Mucosa of descending colon (tissue), 3 donors: ENCODE measurements around the gene PGPEP1. TPM values are rescaled to one million over a fixed set of nuclear protein-coding genes. Genes with fewer than 3 reads are reported as not detected.

Source experiments
- ATAC-seq: fragments of 200-7000 bp; cut with Tn5 transposase; one replicate; pipeline ENCODE4 v1.9.1; 2020; ENCODE audit warnings: mild to moderate bottlenecking, moderate library complexity
- DNase-seq, 3 donors: peaks; one replicate each; pipeline ENCODE4 v3.0.0-alpha.2; 2020
- H3K36me3 ChIP-seq: fragments of 200-600 bp; one replicate; pipeline ENCODE4 v1.8.0; 2021; ENCODE audit warnings: low read depth, mild to moderate bottlenecking
- H3K4me1 ChIP-seq: fragments of 200-600 bp; one replicate; pipeline ENCODE4 v1.8.0; 2021; ENCODE audit warnings: low read depth, mild to moderate bottlenecking
- H3K4me3 ChIP-seq: fragments of 200-600 bp; one replicate; pipeline ENCODE4 v1.8.0; 2021; ENCODE audit warnings: mild to moderate bottlenecking
- H3K9me3 ChIP-seq: fragments of 200-600 bp; one replicate; pipeline ENCODE4 v1.8.0; 2021; ENCODE audit warnings: mild to moderate bottlenecking
- intact Hi-C, 2 donors: fragments of 100-400 bp; cut with DNase I in 1 of 2; cut with micrococcal nuclease in 1 of 2; formaldehyde crosslinking; loops; one replicate each; pipeline versions ENCODE4 v1.11.0 to v1.11.1; 2022; cut with DNase I, micrococcal nuclease
- total RNA-seq, 3 donors: library from RNA; stranded (reverse); fragmentation: NEBNext Ultra II Directional in 2 of 3; extraction: Animal tissue kit (Norgen Biotek cat#: 25700) in 2 of 3; gene quantifications; one replicate each; pipeline versions ENCODE4 v1.2.1 to v1.2.4, GENCODE V29; 2021 to 2023
- TF ChIP-seq, protein P1 (sequence below): fragments of 200-600 bp; IDR thresholded peaks from one replicate; pipeline ENCODE4 v1.8.0; 2022; ENCODE audit warnings: antibody characterized with exemption, mild to moderate bottlenecking
- donor health status: DM: no; HTN: no; CAD: no; lungs with moderate emphysema.
- donor health status: DM: no; HTN: no; CAD: no.
- donor health status: DM: no; HTN: yes; CAD: no.

PGPEP1 gene
- total RNA-seq, 3 donors from 2014 or later: 77.1 to 97.4 (median 91.5) TPM

- ATAC-seq (no peak), DNase-seq (no peak)
- intact Hi-C loops: no loop called here
- no peaks in the 10 kb centered on the region for H3K9me3 ChIP-seq
- peaks cover 11% of the 10 kb centered on the region for H3K4me1 ChIP-seq
- no peak overlapping the region for H3K4me3 ChIP-seq
- no peaks in the 10 kb centered on the region for H3K36me3 ChIP-seq
- TF ChIP-seq, protein P1, sequence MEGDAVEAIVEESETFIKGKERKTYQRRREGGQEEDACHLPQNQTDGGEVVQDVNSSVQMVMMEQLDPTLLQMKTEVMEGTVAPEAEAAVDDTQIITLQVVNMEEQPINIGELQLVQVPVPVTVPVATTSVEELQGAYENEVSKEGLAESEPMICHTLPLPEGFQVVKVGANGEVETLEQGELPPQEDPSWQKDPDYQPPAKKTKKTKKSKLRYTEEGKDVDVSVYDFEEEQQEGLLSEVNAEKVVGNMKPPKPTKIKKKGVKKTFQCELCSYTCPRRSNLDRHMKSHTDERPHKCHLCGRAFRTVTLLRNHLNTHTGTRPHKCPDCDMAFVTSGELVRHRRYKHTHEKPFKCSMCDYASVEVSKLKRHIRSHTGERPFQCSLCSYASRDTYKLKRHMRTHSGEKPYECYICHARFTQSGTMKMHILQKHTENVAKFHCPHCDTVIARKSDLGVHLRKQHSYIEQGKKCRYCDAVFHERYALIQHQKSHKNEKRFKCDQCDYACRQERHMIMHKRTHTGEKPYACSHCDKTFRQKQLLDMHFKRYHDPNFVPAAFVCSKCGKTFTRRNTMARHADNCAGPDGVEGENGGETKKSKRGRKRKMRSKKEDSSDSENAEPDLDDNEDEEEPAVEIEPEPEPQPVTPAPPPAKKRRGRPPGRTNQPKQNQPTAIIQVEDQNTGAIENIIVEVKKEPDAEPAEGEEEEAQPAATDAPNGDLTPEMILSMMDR: no peak
Measured at GRCh38 chr19:18388960-18389725, 48.7 kb downstream of the PGPEP1 start.

DNA sequence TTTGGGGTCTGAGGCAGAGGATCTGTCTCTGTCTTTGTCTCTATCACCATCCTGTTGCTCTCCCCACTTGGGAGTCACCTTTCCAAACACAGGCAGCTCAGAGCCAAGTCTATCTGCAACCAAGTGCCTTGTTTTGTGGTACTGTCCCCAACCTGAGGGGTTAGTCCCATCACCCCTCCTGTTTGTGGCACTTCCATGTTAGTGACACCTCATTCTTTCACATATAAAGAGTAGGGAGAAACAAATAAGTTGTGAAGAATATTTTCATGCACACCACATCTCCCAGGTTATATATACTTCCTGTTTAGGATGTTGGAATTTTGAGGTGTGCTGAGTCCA is 49.3 kb downstream of the PGPEP1 start:
- H3K9me3 ChIP-seq: no peaks in the 10 kb centered on the region
- intact Hi-C loops: no loop called here
- no peak for DNase-seq
- no peak for ATAC-seq
- H3K4me1 ChIP-seq: peaks cover 11% of the 10 kb centered on the region
- TF ChIP-seq, protein P1: no peak
- H3K36me3 ChIP-seq: no peaks in the 10 kb centered on the region
- no peak overlapping the region for H3K4me3 ChIP-seq

- ATAC-seq (no peak), DNase-seq (no peak)
- Histone ChIP-seq H3K9me3 (no peaks in the 10 kb centered on the region), H3K36me3 (no peaks in the 10 kb centered on the region), H3K4me3 (no peak overlapping the region), H3K4me1 (peaks cover 11% of the 10 kb centered on the region)
- TF ChIP-seq, protein P1: no peak
- intact Hi-C loops: no loop called here
Measured at GRCh38 chr19:18390065-18390907, 49.9 kb downstream of the PGPEP1 start.

DNA sequence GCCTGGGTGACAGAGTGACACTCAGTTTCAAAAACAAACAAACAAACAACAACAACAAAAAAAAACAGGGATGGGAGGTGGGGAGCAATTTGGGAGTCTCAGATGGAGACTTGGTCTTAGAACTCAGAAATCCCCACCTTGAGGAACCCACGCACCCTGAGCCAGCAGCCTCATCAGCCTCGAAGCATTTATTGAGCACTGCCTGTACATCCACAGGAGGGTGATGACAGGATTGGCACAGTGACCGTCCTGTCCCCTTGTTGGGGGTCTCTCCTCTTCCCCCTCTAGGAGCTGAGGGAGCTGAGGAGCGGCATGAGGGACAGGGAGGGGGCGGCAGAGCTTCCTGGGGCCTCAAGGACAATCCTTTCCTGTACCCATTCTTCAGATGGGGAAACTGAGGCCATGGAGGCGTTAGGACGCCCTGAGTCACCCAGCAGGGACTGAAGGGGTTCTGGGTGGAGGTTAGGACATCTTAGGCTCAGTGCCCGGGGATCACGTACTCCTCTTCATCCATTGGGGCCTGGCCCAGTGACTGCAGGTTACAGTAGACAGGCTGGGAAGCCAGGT is 51.2 kb downstream of the PGPEP1 start:
- peaks cover 11% of the 10 kb centered on the region for H3K4me1 ChIP-seq
- TF ChIP-seq, protein P1: no peak
- no peak overlapping the region for H3K4me3 ChIP-seq
- ATAC-seq: no peak
- no peaks in the 10 kb centered on the region for H3K36me3 ChIP-seq
- intact Hi-C loops: no loop called here
- no peak for DNase-seq
- H3K9me3 ChIP-seq: no peaks in the 10 kb centered on the region

GRCh38 chr19:18392417-18392816 is 52.0 kb downstream of the PGPEP1 start:
- H3K4me3 ChIP-seq: no peak overlapping the region

More at GRCh38 chr19:18392417-18392816, 52.0 kb downstream of the PGPEP1 start:
- Histone ChIP-seq H3K4me1 (peaks cover 17% of the 10 kb centered on the region), H3K9me3 (no peaks in the 10 kb centered on the region), H3K36me3 (no peaks in the 10 kb centered on the region)
- TF ChIP-seq, protein P1: no peak
- intact Hi-C loops: no loop called here
- ATAC-seq: peak; percentile 23
- peak in 1 of 3 donors; percentile 69 for DNase-seq
